Subcutaneous abdominal adipose tissue (tissue), 5 donors: ENCODE results near the gene ABCG2.
"Not testable (repeated sequence)": the region's sequence is repeated elsewhere in the genome, so short reads cannot be mapped to it uniquely, and the experiment has no call there.

Experiments
- H3K27ac ChIP-seq: one replicate; pipeline ENCODE4 v1.7.0; 2013; ENCODE audit warnings: low read depth, mild to moderate bottlenecking, inconsistent platforms, low read length, moderate library complexity
- H3K27me3 ChIP-seq, 5 donors: one replicate each; pipeline ENCODE4 v1.7.0; 2013; ENCODE audit warnings: low read length in 5 of 5, inconsistent platforms in 1 of 5; ENCODE audit not compliant: control insufficient read depth in 5 of 5, insufficient read depth in 4 of 5
- H3K36me3 ChIP-seq, 5 donors: one replicate each; pipeline ENCODE4 v1.7.0; 2013; ENCODE audit warnings: low read length in 5 of 5; ENCODE audit not compliant: control insufficient read depth in 5 of 5, insufficient read depth in 5 of 5
- H3K4me1 ChIP-seq, 5 donors: one replicate each; pipeline ENCODE4 v1.7.0; 2013; ENCODE audit warnings: low read length in 5 of 5, mild to moderate bottlenecking in 3 of 5, moderate library complexity in 1 of 5; ENCODE audit not compliant: control insufficient read depth in 5 of 5, insufficient read depth in 5 of 5
- H3K4me3 ChIP-seq, 5 donors: one replicate each; pipeline ENCODE4 v1.7.0; 2013; ENCODE audit warnings: low read length in 5 of 5, low read depth in 1 of 5
- H3K9ac ChIP-seq, 5 donors: one replicate each; pipeline ENCODE4 v1.7.0; 2013; ENCODE audit warnings: low read length in 5 of 5, mild to moderate bottlenecking in 4 of 5, moderate library complexity in 3 of 5
- H3K9me3 ChIP-seq, 5 donors: one replicate each; pipeline ENCODE4 v1.7.0; 2013; ENCODE audit warnings: low read length in 5 of 5; ENCODE audit not compliant: control insufficient read depth in 5 of 5
- donor health status: healthy.
- donor health status: healthy.
- donor health status: healthy.
- donor health status: healthy.
- donor health status: healthy.

ABCG2 gene

DNA sequence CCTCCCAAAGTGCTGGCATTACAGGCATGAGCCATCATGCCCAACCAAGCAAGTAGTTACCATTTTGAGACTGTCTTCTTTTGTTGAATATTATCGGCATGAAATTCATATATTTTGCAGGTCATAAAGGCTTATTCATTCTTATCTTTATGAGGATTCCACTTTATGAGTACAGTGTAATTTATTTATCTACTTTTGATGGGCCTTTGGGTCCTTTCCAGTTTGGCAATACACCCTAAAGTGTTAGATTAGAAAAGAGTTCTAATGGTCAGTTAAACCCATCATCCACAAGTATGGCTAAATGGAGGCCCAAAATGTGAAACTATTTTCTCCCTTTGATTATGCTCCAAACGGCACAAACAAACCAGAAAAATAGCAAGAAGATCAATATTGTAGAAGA, 10.9 kb upstream of the ABCG2 start:
- Histone ChIP-seq H3K9me3 (no peaks in the 10 kb centered on the region), H3K27ac (no peak overlapping the region), H3K4me3 (no peak overlapping the region), H3K36me3 (no peaks in the 10 kb centered on the region), H3K4me1 (no peaks in the 10 kb centered on the region), H3K9ac (no peak overlapping the region), H3K27me3 (no peaks in the 10 kb centered on the region)

DNA sequence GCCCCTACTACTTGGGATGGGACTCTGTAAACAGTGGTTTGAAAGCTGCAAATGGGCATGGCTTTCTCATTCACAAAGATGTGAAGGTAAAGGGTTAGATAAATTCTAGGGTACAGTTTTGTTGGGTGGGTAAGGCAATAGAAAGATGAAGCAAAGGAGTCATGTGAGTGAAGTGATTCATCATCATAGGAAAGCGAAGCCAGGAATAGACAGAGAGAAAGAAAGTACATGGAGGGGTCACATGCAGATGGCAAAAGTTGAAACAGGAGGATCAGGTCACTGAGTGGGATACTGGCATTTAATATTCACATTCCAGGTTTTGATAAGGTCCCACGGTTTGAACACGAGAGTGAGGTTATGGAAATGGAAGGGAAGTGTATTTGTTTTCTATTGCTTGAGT, 8.2 kb upstream of the ABCG2 start:
- H3K27ac ChIP-seq, result no peak overlapping the region
- no peaks in the 10 kb centered on the region for H3K36me3 ChIP-seq
- H3K4me3 ChIP-seq, result no peak overlapping the region
- peaks cover 0 to 7% (median 2%) of the 10 kb centered on the region in 5 donors for H3K4me1 ChIP-seq
- H3K9ac ChIP-seq, result no peak overlapping the region
- no peaks in the 10 kb centered on the region for H3K9me3 ChIP-seq
- no peaks in the 10 kb centered on the region for H3K27me3 ChIP-seq

DNA sequence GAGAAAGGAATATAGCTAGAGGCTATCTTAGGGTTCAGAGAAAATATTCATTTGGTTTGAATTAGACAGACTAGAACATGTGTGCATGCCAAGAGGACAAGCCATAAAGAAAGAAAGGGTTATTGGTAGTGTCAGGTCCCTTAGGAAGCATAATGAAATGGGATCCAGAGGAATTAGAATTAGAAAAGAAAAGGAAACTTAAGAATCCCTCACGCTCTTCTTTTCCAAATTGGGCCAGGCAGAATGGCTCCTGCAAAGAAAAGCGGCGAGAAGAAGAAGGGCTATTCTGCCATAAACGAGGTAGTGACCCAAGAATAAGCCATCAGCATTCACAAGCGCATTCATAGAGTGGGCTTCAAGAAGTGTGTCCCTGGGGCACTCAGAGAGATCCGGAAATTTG, 4.9 kb upstream of the ABCG2 start:
- H3K9me3 ChIP-seq, result no peaks in the 10 kb centered on the region
- H3K4me1 ChIP-seq, result peaks cover 2 to 18% (median 10%) of the 10 kb centered on the region in 5 donors
- no peak overlapping the region for H3K4me3 ChIP-seq
- H3K36me3 ChIP-seq, result no peaks in the 10 kb centered on the region
- peaks cover 0 to 3% (median 0%) of the 10 kb centered on the region in 5 donors for H3K27me3 ChIP-seq
- H3K9ac ChIP-seq, result no peak overlapping the region
- H3K27ac ChIP-seq, result no peak overlapping the region

DNA sequence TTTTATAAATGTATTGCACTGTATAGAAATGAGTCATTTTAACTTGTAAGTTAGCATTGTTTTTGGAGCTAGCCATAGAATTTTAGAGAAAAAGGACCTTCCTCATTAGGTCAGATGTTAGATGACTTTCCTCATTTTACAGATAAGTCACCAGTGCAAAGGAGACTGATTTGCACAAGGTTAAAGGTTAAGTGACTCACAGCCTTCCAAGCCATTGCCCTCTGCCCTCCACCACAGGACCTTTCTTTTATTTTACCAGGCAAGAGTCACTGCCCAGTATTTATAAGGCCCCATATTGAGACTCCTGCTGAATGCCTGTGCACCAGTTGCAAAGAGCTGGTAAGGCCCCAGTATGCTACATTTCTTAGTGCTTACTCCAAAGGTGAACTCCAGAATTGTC, 4.2 kb upstream of the ABCG2 start:
- Histone ChIP-seq H3K9ac (no peak overlapping the region), H3K27me3 (peaks cover 0 to 5% (median 0%) of the 10 kb centered on the region in 5 donors), H3K36me3 (no peaks in the 10 kb centered on the region), H3K9me3 (no peaks in the 10 kb centered on the region), H3K4me3 (no peak overlapping the region), H3K27ac (no peak overlapping the region), H3K4me1 (peaks cover 4 to 21% (median 13%) of the 10 kb centered on the region in 5 donors)

DNA sequence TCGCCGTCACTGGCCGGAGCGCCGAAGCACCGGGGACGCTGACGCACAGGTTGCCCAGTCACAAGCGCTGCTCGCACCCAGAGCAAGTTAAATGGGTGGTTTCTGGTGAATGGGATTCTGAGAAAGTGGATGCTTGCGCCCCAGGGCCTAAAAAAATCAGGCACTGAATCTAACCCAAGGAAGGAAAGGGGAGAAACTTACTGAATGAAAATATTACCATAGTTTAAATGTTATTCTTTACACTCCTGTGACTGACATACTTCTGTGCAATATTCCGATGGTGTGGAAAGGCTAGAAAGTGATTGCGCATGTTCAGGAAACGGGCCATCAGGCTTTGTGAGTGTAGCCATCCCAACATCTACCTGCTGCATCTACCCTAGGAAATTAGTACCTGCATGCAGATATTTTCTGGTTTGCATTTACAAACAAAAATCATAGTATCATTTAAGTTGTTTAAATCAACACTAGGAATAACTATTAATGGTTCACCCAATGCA, 838 bp upstream of the ABCG2 start:
- Histone ChIP-seq H3K4me3 (peak overlapping the region; percentile 40 to 78 (median 75)), H3K36me3 (no peaks in the 10 kb centered on the region), H3K4me1 (peaks cover 4 to 21% (median 13%) of the 10 kb centered on the region in 5 donors), H3K9ac (peak overlapping the region in 4 of 5 donors; percentile 7 to 55 (median 42)), H3K9me3 (no peaks in the 10 kb centered on the region), H3K27me3 (peaks cover 0 to 5% (median 0%) of the 10 kb centered on the region in 5 donors), H3K27ac (no peak overlapping the region)

DNA sequence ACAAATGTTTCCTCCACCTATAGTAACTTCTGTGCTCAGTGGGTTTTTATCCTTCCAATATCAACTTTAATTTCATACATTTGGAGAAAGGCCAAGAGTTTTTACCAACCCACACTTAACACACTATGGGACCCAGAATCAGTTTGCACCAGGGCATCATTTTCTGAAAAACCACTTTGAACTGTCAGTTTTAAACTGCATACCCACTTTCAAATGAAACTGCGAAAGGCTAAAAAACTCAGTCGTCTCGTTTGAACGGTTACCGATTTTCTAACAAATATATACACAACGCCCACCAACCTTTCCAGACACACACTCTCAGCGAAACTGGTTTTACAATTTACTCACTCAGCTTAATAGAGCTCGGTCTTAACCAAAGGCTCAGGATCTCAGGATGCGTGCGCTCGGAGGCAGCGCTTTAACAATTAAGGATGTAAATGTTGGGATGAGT, 376 bp downstream of the ABCG2 start:
- Histone ChIP-seq H3K9me3 (no peaks in the 10 kb centered on the region), H3K4me1 (peaks cover 4 to 21% (median 13%) of the 10 kb centered on the region in 5 donors), H3K27me3 (peaks cover 0 to 5% (median 0%) of the 10 kb centered on the region in 5 donors), H3K36me3 (no peaks in the 10 kb centered on the region), H3K4me3 (peak overlapping the region; percentile 67 to 78 (median 75)), H3K9ac (peak overlapping the region in 1 of 5 donors; percentile 38), H3K27ac (no peak overlapping the region)

DNA sequence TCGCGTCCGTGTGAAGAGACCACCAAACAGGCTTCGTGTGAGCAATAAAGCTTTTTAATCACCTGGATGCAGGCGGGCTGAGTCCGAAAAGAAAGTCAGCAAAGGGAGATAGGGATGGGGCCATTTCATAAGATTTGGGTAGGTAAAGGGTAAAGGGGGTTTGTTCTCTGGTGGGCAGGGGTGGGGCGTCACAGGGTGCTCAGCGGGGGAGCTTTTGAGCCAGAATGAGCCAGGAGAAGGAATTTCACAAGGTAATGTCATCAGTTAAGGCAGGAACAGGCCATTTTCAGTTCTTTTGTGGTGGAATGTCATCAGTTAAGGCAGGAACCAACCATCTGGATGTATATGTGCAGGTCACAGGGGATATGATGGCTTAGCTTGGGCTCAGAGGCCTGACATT, 6.1 kb downstream of the ABCG2 start:
- H3K36me3 ChIP-seq, H3K9me3 ChIP-seq, H3K4me3 ChIP-seq, H3K27ac ChIP-seq, H3K4me1 ChIP-seq, H3K27me3 ChIP-seq, H3K9ac ChIP-seq: not testable (repeated sequence)

DNA sequence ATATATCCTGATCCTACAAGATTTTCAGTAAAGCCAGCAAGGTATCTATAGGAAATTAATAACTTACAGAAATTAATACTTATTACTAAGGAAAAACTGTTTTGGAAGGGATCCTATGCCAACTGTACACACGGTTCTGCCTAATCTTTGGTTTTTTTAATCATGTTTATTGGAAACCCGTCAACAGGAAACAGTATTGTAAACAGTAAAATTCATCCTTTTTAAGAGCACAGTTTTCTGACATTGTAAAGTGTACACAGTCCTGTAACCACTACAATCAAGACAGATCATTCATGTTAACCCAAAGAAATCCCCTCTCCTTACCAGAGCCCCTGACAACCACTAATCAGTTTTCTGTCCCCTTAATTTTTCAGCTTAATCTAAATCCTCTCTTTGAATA, 9.9 kb downstream of the ABCG2 start:
- no peaks in the 10 kb centered on the region for H3K36me3 ChIP-seq
- H3K9me3 ChIP-seq, result no peaks in the 10 kb centered on the region
- no peaks in the 10 kb centered on the region for H3K27me3 ChIP-seq
- H3K4me3 ChIP-seq, result no peak overlapping the region
- no peak overlapping the region for H3K9ac ChIP-seq
- H3K4me1 ChIP-seq, result no peaks in the 10 kb centered on the region
- no peak overlapping the region for H3K27ac ChIP-seq

DNA sequence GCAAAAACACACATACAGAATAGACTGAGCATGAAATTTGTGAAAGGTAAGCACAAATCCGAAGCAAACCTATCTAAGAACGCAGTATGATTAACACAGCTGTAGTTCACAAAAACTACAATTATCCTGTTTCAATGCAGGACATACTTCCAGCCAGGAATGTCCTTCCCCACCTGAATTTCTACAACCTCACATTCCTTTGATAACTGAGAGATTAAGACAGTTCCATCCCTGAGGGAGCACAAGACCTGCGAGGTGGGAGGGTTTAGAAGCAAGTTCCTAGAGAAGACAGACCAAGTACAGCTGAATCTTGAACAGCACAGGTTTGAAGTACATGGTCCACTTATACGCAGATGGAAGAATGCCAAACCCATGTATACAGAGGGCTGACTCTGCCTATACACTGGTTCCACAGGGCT, 10.6 kb downstream of the ABCG2 start:
- no peaks in the 10 kb centered on the region for H3K27me3 ChIP-seq
- no peaks in the 10 kb centered on the region for H3K4me1 ChIP-seq
- no peak overlapping the region for H3K27ac ChIP-seq
- no peaks in the 10 kb centered on the region for H3K9me3 ChIP-seq
- H3K36me3 ChIP-seq, result no peaks in the 10 kb centered on the region
- no peak overlapping the region for H3K4me3 ChIP-seq
- H3K9ac ChIP-seq, result no peak overlapping the region

DNA sequence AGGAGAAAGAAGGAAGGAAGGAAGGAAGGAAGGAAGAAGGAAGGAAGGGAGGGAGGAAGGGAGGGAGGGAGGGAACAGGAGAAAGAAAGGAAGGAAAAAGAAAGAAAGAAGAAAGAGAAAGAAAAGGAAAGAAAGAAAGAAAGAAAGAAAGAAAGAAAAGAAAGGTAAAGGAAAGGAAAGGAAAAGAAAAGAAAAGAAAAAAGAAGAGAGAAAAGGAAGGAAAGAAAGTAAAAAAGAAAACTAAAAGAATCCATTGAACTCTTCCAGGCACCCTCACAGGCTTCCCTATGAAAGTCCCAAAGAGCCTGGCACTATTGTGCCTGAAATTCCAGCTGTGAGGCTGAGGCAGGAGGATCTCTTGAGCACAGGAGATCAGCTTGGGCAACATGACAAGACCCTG, 11.5 kb downstream of the ABCG2 start:
- no peak overlapping the region for H3K9ac ChIP-seq
- H3K27ac ChIP-seq, result no peak overlapping the region

More for the DNA sequence above, 11.5 kb downstream of the ABCG2 start:
- no peak overlapping the region for H3K4me3 ChIP-seq
- H3K4me1 ChIP-seq, result no peaks in the 10 kb centered on the region
- no peaks in the 10 kb centered on the region for H3K9me3 ChIP-seq
- no peaks in the 10 kb centered on the region for H3K27me3 ChIP-seq
- no peaks in the 10 kb centered on the region for H3K36me3 ChIP-seq
